Stimulated activated naive B cell treated with anti-CD40 and anti-IgM and Interleukin-4, amounts not matched to agents 10 μg/mL and 1 μg/mL and 100 μg/mL, for 72 hours (primary cell): ENCODE measurements around the gene SRCAP.

Experiments
- ATAC-seq, 2 donors: fragments of 150-1000 bp; cut with Tn5 transposase; replicated peaks; 2 replicates each; pipeline ENCODE4 v1.10.0; 2021; ENCODE audit warnings: moderate library complexity in 1 of 2
- DNase-seq: peaks from one replicate; pipeline ENCODE4 v3.0.0; 2021
- H3K27ac Mint-ChIP-seq: one replicate; pipeline ENCODE4 v1.8.0; 2022; ENCODE audit warnings: mild to moderate bottlenecking, mixed read lengths
- H3K27me3 Mint-ChIP-seq, 2 donors: one replicate each; pipeline ENCODE4 v1.8.0; 2022; ENCODE audit warnings: mixed read lengths in 2 of 2
- H3K36me3 Mint-ChIP-seq, 2 donors: one replicate each; pipeline ENCODE4 v1.8.0; 2022; ENCODE audit warnings: mixed read lengths in 2 of 2, mild to moderate bottlenecking in 1 of 2
- H3K4me1 Mint-ChIP-seq, 2 donors: one replicate each; pipeline ENCODE4 v1.8.0; 2022; ENCODE audit warnings: mixed read lengths in 2 of 2, mild to moderate bottlenecking in 1 of 2
- H3K4me3 Mint-ChIP-seq, 2 donors: one replicate each; pipeline ENCODE4 v1.8.0; 2022; ENCODE audit warnings: mild to moderate bottlenecking in 2 of 2, mixed read lengths in 2 of 2, moderate library complexity in 1 of 2
- H3K9me3 Mint-ChIP-seq, 2 donors: one replicate each; pipeline ENCODE4 v1.8.0; 2022; ENCODE audit warnings: mixed read lengths in 2 of 2, mild to moderate bottlenecking in 1 of 2

Gene SRCAP

DNA sequence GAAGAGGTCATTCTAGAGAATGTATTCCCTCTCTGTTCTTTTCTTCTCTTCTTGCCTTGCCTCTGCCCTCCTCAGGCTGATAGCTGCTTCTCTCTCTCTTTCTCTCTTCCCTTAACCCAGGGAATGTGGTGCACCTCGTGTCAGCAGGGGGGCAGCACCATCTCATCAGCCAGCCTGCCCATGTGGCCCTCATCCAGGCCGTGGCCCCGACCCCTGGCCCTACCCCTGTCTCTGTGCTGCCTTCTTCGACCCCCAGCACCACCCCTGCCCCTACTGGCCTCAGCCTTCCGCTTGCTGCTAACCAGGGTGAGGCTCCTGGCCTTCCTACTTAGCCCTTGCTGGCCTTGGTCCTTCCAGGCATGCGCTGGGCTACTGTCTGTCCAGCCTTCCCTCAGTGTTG lies 23.5 kb downstream of the SRCAP start:
- ATAC-seq, result peak in 1 of 2 donors; percentile 35
- H3K36me3 Mint-ChIP-seq, result peaks cover 53 to 70% of the 10 kb centered on the region in 2 donors

DNA sequence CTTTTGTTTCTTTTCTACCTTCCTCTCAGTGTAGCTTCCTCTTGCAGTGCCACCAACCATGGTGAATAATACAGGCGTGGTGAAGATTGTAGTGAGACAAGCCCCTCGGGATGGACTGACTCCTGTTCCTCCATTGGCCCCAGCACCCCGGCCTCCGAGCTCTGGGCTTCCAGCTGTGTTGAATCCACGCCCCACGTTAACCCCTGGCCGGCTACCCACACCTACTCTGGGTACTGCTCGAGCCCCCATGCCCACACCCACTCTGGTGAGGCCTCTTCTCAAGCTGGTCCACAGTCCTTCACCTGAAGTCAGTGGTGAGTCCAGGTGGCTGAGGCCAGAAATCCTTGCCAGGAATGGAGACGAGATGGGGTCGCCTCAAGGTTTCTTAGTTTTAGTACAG lies 23.9 kb downstream of the SRCAP start:
- Mint-ChIP-seq H3K9me3 (no peaks in the 10 kb centered on the region), H3K4me1 (peaks cover 24 to 49% of the 10 kb centered on the region in 2 donors), H3K27ac (no peak overlapping the region), H3K4me3 (no peak overlapping the region), H3K36me3 (peaks cover 54 to 72% of the 10 kb centered on the region in 2 donors), H3K27me3 (no peaks in the 10 kb centered on the region)
- ATAC-seq (no peak), DNase-seq (no peak)

More for the DNA sequence above, 23.5 kb downstream of the SRCAP start:
- Mint-ChIP-seq H3K9me3 (no peaks in the 10 kb centered on the region), H3K27ac (peak overlapping the region; percentile 68), H3K27me3 (no peaks in the 10 kb centered on the region), H3K4me3 (no peak overlapping the region), H3K4me1 (peaks cover 24 to 44% of the 10 kb centered on the region in 2 donors)
- DNase-seq, result no peak

DNA sequence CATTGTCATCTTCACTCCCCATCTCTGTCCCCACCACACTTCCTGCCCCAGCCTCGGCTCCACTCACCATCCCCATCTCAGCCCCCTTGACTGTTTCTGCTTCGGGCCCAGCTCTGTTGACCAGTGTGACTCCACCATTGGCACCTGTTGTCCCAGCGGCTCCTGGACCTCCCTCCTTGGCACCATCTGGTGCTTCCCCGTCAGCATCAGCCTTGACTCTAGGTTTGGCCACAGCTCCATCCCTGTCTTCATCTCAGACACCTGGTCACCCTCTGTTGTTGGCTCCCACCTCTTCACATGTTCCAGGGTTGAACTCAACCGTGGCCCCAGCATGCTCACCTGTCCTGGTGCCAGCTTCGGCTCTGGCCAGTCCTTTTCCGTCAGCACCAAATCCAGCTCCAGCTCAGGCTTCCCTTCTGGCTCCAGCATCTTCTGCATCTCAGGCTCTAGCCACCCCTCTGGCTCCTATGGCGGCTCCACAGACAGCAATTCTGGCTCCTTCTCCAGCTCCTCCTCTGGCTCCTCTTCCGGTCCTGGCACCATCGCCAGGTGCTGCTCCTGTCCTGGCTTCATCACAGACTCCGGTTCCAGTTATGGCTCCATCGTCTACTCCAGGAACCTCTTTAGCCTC lies 24.9 kb downstream of the SRCAP start:
- H3K9me3 Mint-ChIP-seq, result no peaks in the 10 kb centered on the region
- no peak overlapping the region for H3K4me3 Mint-ChIP-seq
- H3K36me3 Mint-ChIP-seq, result peaks cover 56 to 77% of the 10 kb centered on the region in 2 donors
- H3K27ac Mint-ChIP-seq, result peak overlapping the region; percentile 78
- no peak for ATAC-seq
- DNase-seq, result no peak
- no peaks in the 10 kb centered on the region for H3K27me3 Mint-ChIP-seq
- peaks cover 24 to 54% of the 10 kb centered on the region in 2 donors for H3K4me1 Mint-ChIP-seq

DNA sequence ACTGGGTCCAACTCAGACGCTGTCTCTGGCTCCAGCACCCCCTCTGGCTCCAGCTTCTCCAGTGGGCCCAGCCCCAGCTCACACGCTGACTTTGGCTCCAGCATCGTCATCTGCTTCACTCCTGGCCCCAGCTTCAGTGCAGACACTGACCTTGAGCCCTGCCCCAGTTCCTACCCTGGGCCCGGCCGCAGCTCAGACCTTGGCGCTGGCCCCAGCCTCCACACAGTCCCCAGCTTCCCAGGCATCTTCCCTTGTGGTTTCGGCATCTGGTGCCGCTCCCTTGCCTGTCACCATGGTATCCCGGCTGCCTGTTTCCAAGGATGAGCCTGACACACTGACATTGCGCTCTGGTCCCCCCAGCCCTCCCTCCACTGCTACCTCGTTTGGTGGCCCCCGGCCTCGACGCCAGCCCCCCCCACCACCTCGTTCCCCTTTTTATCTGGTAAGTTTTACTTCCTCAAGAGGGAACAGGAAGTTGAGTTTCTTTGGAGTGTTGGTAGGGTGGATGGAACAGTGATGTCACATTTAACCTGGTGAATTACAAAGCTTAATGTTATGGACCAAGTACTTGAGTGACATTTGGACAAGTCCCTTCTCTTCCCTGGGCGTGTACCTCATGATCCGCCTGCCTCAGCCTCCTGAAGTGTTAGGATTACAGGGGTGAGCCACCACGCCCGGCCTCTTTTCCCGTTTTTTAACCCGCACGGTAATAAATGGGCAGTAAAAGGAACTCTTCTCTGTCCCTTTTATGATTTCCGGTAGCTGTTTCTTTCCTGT lies 25.9 kb downstream of the SRCAP start:
- Mint-ChIP-seq H3K36me3 (peaks cover 63 to 79% of the 10 kb centered on the region in 2 donors), H3K4me1 (peaks cover 24 to 58% of the 10 kb centered on the region in 2 donors), H3K27ac (peak overlapping the region; percentile 44), H3K9me3 (no peaks in the 10 kb centered on the region), H3K27me3 (no peaks in the 10 kb centered on the region), H3K4me3 (no peak overlapping the region)
- DNase-seq (no peak), ATAC-seq (peak; percentile 53 to 59)

DNA sequence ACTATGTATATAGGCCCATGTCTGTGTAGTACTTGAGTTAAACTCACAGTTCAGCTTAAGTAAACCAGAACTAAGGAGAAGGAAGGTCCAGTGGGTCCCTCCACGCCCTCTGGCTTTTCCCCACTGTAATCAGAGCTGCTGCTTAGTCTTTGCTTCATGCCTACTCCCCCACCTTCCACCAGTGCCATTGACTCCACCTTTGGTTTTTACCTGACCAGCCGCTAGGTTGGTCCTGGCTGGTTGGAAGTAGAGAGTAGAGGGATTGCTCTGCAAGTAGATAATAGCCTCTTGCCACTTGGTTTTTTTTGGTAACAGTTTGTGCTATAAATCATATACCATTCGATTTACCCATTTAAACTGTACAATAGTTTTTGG lies 26.4 kb downstream of the SRCAP start:
- no peak for ATAC-seq
- Mint-ChIP-seq H3K27ac (peak overlapping the region; percentile 44), H3K4me1 (peaks cover 19 to 53% of the 10 kb centered on the region in 2 donors), H3K27me3 (no peaks in the 10 kb centered on the region), H3K4me3 (no peak overlapping the region), H3K36me3 (peaks cover 61 to 74% of the 10 kb centered on the region in 2 donors), H3K9me3 (no peaks in the 10 kb centered on the region)
- no peak for DNase-seq

DNA sequence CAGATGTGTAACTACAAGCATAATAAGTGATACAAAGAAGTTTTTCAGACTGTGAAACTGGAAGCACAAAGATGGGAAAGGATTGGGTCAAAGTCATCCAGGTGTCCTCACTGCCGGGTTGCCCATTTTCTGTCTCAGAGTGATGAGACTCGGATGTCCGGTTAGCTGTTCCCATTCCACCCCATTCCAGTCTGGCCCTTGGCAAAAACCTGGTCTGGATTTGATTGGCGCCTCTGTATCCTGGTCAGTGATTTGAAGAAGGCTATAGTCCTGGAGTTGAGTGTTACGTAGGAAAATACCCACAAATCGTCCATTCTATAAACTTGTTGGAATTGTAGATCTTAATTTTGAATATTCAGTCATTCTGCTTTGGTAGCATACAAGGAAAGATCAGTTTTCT lies 29.4 kb downstream of the SRCAP start:
- Mint-ChIP-seq H3K4me3 (no peak overlapping the region), H3K4me1 (peaks cover 16 to 44% of the 10 kb centered on the region in 2 donors), H3K9me3 (no peaks in the 10 kb centered on the region), H3K27ac (no peak overlapping the region), H3K36me3 (peaks cover 45 to 56% of the 10 kb centered on the region in 2 donors), H3K27me3 (no peaks in the 10 kb centered on the region)
- ATAC-seq (no peak), DNase-seq (no peak)

DNA sequence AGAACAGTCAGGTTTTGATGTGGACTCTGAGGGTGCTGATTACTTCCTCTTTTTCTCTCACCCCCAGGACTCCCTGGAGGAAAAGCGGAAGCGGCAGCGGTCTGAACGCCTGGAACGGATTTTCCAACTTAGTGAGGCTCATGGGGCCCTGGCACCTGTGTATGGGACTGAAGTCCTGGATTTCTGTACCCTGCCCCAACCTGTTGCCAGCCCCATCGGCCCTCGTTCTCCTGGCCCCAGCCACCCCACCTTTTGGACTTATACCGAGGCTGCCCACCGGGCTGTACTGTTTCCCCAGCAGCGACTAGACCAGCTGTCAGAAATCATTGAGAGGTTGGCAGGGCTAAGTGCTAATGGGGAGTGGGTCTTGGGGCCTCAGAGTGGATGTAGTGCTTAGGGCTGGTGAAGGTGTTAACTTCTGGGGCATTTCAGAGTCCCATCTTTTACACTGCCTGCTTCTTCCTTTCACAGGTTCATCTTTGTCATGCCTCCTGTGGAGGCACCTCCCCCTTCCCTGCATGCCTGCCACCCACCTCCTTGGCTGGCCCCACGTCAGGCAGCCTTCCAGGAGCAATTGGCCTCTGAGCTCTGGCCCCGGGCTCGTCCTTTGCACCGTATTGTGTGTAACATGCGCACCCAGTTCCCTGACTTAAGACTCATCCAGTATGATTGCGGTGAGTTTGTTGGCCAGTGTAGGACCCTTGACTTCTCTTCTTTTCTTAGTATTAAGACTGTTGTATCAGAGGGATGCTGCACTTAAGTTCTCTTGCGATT lies 30.1 kb downstream of the SRCAP start:
- H3K9me3 Mint-ChIP-seq, result no peaks in the 10 kb centered on the region
- no peaks in the 10 kb centered on the region for H3K27me3 Mint-ChIP-seq
- ATAC-seq, result no peak
- H3K4me1 Mint-ChIP-seq, result peaks cover 13 to 36% of the 10 kb centered on the region in 2 donors
- H3K27ac Mint-ChIP-seq, result peak overlapping the region; percentile 87
- H3K4me3 Mint-ChIP-seq, result no peak overlapping the region
- no peak for DNase-seq
- H3K36me3 Mint-ChIP-seq, result peaks cover 44 to 56% of the 10 kb centered on the region in 2 donors

DNA sequence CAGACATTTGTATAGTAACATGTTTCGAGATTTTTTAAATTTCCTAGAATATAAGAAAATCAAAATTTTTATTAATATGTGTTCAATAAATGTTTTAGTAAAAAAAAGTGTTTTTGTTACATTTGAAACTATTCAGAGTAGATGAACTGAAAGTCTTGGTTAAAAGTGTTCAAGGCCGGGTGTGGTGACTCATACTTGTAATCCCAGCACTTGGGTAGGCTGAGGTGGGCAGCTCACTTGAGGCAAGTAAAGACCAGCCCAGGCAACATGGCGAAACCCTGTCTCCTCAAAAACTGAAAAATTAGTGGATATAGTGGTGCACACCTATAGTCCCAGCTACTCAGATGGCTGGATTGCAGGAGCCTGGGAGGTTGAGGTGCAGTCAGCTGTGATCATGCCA lies 32.4 kb downstream of the SRCAP start:
- H3K4me1 Mint-ChIP-seq, result peaks cover 3 to 16% of the 10 kb centered on the region in 2 donors
- no peaks in the 10 kb centered on the region for H3K9me3 Mint-ChIP-seq
- peak in 1 of 2 donors; percentile 18 for ATAC-seq
- no peak overlapping the region for H3K27ac Mint-ChIP-seq
- no peak for DNase-seq
- H3K4me3 Mint-ChIP-seq, result no peak overlapping the region
- H3K36me3 Mint-ChIP-seq, result peaks cover 38 to 47% of the 10 kb centered on the region in 2 donors
- no peaks in the 10 kb centered on the region for H3K27me3 Mint-ChIP-seq

DNA sequence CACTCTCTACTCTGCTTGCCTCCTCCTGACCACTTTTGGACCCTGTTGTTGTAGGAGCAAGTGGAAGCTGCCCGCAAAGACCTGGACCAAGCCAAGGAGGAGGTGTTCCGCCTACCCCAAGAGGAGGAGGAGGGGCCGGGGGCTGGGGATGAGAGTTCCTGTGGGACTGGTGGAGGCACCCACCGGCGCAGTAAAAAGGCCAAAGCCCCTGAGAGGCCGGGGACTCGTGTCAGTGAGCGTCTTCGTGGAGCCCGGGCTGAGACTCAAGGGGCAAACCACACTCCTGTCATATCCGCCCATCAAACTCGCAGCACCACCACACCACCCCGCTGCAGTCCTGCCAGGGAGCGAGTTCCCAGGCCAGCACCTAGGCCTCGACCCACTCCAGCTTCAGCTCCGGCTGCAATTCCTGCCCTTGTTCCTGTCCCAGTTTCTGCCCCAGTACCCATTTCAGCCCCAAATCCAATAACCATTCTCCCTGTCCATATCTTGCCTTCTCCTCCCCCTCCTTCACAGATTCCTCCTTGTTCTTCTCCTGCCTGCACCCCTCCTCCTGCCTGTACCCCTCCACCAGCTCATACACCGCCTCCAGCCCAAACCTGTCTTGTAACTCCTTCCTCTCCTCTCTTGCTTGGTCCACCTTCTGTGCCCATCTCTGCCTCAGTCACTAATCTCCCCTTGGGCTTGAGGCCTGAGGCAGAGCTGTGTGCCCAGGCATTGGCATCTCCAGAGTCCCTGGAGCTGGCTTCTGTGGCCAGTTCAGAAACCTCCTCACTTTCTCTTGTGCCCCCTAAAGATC lies 38.2 kb downstream of the SRCAP start:
- ATAC-seq (no peak), DNase-seq (no peak)
- H3K4me3 Mint-ChIP-seq, result no peak overlapping the region
- H3K27me3 Mint-ChIP-seq, result no peaks in the 10 kb centered on the region
- peak overlapping the region; percentile 48 for H3K27ac Mint-ChIP-seq
- no peaks in the 10 kb centered on the region for H3K9me3 Mint-ChIP-seq
- H3K36me3 Mint-ChIP-seq, result peaks cover 38 to 71% of the 10 kb centered on the region in 2 donors
- H3K4me1 Mint-ChIP-seq, result peaks cover 19 to 37% of the 10 kb centered on the region in 2 donors

DNA sequence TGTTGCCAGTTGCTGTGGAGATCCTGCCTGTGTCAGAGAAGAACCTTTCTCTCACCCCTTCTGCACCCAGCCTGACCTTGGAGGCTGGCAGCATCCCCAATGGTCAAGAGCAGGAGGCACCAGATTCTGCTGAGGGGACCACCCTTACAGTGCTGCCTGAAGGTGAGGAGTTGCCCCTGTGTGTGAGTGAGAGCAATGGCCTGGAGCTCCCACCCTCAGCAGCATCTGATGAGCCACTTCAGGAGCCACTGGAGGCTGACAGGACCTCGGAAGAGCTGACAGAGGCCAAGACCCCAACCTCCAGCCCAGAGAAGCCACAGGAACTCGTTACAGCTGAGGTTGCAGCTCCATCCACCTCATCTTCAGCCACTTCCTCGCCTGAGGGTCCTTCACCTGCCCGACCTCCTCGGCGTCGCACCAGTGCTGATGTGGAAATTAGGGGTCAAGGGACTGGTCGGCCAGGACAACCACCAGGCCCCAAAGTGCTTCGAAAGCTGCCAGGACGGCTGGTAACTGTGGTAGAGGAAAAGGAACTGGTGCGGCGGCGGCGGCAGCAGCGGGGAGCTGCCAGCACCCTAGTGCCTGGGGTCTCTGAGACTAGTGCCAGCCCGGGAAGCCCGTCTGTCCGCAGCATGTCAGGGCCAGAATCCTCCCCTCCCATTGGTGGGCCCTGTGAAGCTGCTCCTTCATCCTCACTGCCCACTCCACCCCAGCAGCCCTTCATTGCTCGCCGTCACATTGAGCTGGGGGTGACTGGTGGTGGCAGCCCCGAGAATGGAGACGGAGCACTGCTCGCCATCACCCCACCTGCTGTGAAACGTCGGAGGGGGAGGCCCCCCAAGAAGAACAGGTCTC lies 39.0 kb downstream of the SRCAP start:
- Mint-ChIP-seq H3K4me3 (no peak overlapping the region), H3K4me1 (peaks cover 19 to 37% of the 10 kb centered on the region in 2 donors), H3K9me3 (no peaks in the 10 kb centered on the region), H3K27me3 (no peaks in the 10 kb centered on the region), H3K36me3 (peaks cover 38 to 70% of the 10 kb centered on the region in 2 donors), H3K27ac (peak overlapping the region; percentile 48)
- ATAC-seq (no peak), DNase-seq (no peak)

DNA sequence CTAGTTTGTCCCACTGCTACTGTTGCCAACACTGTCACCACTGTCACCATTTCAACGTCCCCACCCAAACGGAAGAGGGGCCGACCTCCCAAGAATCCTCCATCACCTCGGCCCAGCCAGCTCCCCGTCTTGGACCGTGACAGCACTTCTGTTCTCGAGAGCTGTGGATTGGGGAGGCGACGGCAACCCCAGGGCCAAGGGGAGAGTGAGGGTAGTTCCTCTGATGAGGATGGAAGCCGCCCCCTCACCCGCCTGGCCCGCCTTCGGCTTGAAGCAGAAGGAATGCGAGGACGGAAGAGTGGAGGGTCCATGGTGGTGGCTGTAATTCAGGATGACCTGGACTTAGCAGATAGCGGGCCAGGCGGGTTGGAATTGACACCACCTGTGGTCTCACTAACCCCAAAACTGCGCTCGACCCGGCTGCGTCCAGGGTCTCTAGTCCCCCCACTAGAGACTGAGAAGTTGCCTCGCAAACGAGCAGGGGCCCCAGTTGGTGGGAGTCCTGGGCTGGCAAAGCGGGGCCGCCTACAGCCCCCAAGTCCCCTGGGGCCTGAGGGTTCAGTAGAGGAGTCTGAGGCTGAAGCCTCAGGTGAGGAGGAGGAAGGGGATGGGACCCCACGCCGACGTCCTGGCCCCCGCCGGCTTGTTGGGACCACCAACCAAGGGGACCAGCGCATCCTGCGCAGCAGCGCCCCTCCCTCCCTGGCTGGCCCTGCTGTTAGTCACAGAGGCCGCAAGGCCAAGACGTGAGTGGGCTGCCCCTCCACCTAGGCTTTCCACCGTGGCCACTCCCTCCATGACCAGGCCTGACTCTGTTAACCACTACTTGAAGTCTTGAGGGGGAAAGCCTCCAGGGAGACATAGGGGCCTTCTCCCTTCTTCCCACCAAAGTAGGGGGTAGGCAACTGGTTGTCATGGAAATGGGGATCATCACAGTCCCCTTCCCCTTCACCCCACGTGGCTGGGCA lies 40.3 kb downstream of the SRCAP start:
- Mint-ChIP-seq H3K4me1 (peaks cover 16 to 37% of the 10 kb centered on the region in 2 donors), H3K27ac (no peak overlapping the region), H3K27me3 (no peaks in the 10 kb centered on the region), H3K4me3 (no peak overlapping the region), H3K9me3 (no peaks in the 10 kb centered on the region), H3K36me3 (peaks cover 38 to 65% of the 10 kb centered on the region in 2 donors)
- DNase-seq, result no peak
- no peak for ATAC-seq
